Common myeloid progenitor, CD34-positive (primary cell): Measurements from ENCODE around the gene GABRR3.

Experiments
- CTCF ChIA-PET: fragments of 350-600 bp; sonication (Branson Sonifier 250); formaldehyde crosslinking; loops from one replicate; lab custom pipeline; 2021; ENCODE audit warnings: antibody characterized with exemption; lab: Charles Lee
- POLR2A ChIA-PET: fragments of 350-600 bp; sonication (Branson Sonifier 250); formaldehyde crosslinking; loops from one replicate; lab custom pipeline; 2021; ENCODE audit warnings: antibody characterized with exemption; lab: Charles Lee
- DNase-seq, 3 donors: peaks; one replicate each; pipeline versions ENCODE4 v3.0.0 to v3.0.0-alpha.2; 2013
- H3K27ac ChIP-seq, 2 experiments: 1 replicate in 1 of 2; 2 replicates in 1 of 2; pipeline ENCODE4 v1.7.0; 2013; ENCODE audit warnings: inconsistent platforms in 2 of 2, low read length in 2 of 2, mild to moderate bottlenecking in 2 of 2, low read depth in 1 of 2, moderate library complexity in 1 of 2; ENCODE audit not compliant: severe bottlenecking in 2 of 2, insufficient read depth in 1 of 2, poor library complexity in 1 of 2
- H3K27me3 ChIP-seq, 5 experiments: replicated peaks in 2 of 5; 1 replicate in 3 of 5; 2 replicates in 2 of 5; pipeline versions ENCODE4 v1.6.1 to v1.7.0; 2013; ENCODE audit warnings: low read length in 4 of 5, mild to moderate bottlenecking in 2 of 5, moderate library complexity in 2 of 5, inconsistent platforms in 1 of 5; ENCODE audit not compliant: insufficient read depth in 5 of 5, control insufficient read depth in 4 of 5
- H3K36me3 ChIP-seq, 4 experiments: 1 replicate in 2 of 4; 2 replicates in 2 of 4; pipeline versions ENCODE4 v1.6.1 to v1.7.0; 2013; ENCODE audit warnings: low read length in 3 of 4, control low read depth in 1 of 4, mild to moderate bottlenecking in 1 of 4; ENCODE audit not compliant: control insufficient read depth in 4 of 4, insufficient read depth in 4 of 4
- H3K4me1 ChIP-seq, 4 experiments: 1 replicate in 3 of 4; 2 replicates in 1 of 4; pipeline versions ENCODE4 v1.6.1 to v1.7.1; 2013; ENCODE audit warnings: low read length in 3 of 4, mild to moderate bottlenecking in 3 of 4, control low read depth in 1 of 4, inconsistent platforms in 1 of 4, moderate library complexity in 1 of 4; ENCODE audit not compliant: control insufficient read depth in 4 of 4, insufficient read depth in 4 of 4; ENCODE audit errors: control extremely low read depth in 1 of 4
- H3K4me3 ChIP-seq, 7 experiments: 1 replicate in 4 of 7; 2 replicates in 3 of 7; pipeline versions ENCODE4 v1.5.1 to v1.7.0; 2013; ENCODE audit warnings: mild to moderate bottlenecking in 7 of 7, low read length in 6 of 7, moderate library complexity in 6 of 7, inconsistent platforms in 2 of 7, low read depth in 2 of 7, control low read depth in 1 of 7; ENCODE audit not compliant: insufficient read depth in 4 of 7, control insufficient read depth in 1 of 7; ENCODE audit errors: extremely low read depth in 1 of 7
- H3K9me3 ChIP-seq, 5 experiments: 1 replicate in 4 of 5; 2 replicates in 1 of 5; pipeline versions ENCODE4 v1.6.1 to v1.7.1; 2013; ENCODE audit warnings: low read length in 4 of 5, mild to moderate bottlenecking in 2 of 5, inconsistent platforms in 1 of 5, low read depth in 1 of 5, moderate library complexity in 1 of 5; ENCODE audit not compliant: control insufficient read depth in 4 of 5, insufficient read depth in 2 of 5; ENCODE audit errors: control extremely low read depth in 1 of 5
- WGBS: methylation state at CpG from one replicate; pipeline ENCODE4 v1.1.5; 2013; ENCODE audit not compliant: insufficient coverage; 5-methylcytosine and 5-hydroxymethylcytosine counted together

The GABRR3 gene

DNA sequence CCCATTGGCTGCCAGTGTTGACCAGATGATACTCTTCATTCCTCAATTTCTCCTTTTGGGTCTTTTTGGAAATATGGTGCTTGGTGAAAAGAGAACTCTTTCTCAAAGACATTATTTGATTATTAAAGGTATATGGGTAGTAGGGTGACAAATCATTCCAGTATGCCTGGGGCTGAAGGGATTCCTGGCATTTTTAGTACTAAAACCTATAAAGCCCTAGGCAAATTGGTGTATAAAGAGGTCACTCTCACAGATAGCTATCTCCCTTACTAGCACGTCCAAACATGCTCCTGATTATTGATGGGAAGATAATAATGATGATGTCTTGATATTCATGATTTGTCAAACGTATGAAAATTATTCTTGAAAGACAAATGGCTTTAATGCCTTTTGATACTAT, 1.1 kb downstream of the GABRR3 start:
- whole genome bisulfite sequencing, result no CpG with 5 or more reads among the region's 2 CpGs
- DNase-seq, result no peak

GRCh38 chr3:98032904-98033303, 2.2 kb downstream of the GABRR3 start:
- Histone ChIP-seq H3K4me1 (peaks cover 0 to 14% (median 0%) of the 10 kb centered on the region in 4 experiments), H3K36me3 (no peaks in the 10 kb centered on the region), H3K4me3 (no peak overlapping the region), H3K27me3 (peaks cover 0 to 4% (median 0%) of the 10 kb centered on the region in 5 experiments), H3K9me3 (no peaks in the 10 kb centered on the region), H3K27ac (no peak overlapping the region)
- WGBS, result no CpG with 5 or more reads among the region's 1 CpG
- no peak for DNase-seq
- CTCF ChIA-PET, result interaction anchor here (1.2 kb wide), 1 partner anchor 12 kb away, joined by 4 read pairs; no protein-coding TSS in a partner anchor
- POLR2A ChIA-PET, result no interaction called here

More for the DNA sequence above, 1.1 kb downstream of the GABRR3 start:
- POLR2A ChIA-PET, result no interaction called here
- CTCF ChIA-PET, result interaction anchor here (0.8 to 1.2 kb wide), 2 partner anchors 9 to 13 kb away, joined by 3 to 4 read pairs; no protein-coding TSS in a partner anchor
- no peak overlapping the region for H3K4me3 ChIP-seq
- peaks cover 0 to 7% (median under 1%) of the 10 kb centered on the region in 4 experiments for H3K4me1 ChIP-seq
- no peaks in the 10 kb centered on the region for H3K36me3 ChIP-seq
- peaks cover 0 to 7% (median 0%) of the 10 kb centered on the region in 5 experiments for H3K27me3 ChIP-seq
- no peaks in the 10 kb centered on the region for H3K9me3 ChIP-seq
- no peak overlapping the region for H3K27ac ChIP-seq

DNA sequence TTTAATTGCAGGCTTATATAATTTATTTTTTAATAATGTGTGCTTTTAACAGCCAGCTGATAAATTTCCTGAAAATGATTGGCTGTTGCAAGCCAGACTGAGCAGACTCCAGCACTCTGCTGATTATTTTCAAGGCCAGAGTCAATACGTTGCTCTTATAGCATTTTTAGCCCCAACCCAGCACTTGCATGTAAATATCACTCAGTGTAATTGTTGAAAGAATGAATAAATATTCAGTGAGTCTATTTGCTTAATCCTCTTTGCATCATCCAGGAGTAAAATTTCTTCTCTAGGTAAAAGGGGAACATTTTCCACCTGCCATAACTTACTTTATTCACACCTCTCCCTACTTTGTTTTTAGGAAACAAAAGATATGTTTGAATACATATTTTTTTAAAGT, 2.9 kb downstream of the GABRR3 start:
- CTCF ChIA-PET, result no interaction called here
- no peaks in the 10 kb centered on the region for H3K36me3 ChIP-seq
- peaks cover 0 to 14% (median 0%) of the 10 kb centered on the region in 4 experiments for H3K4me1 ChIP-seq
- no peaks in the 10 kb centered on the region for H3K9me3 ChIP-seq
- H3K27me3 ChIP-seq, result no peaks in the 10 kb centered on the region
- no peak overlapping the region for H3K27ac ChIP-seq
- WGBS, result no CpG with 5 or more reads among the region's 1 CpG
- POLR2A ChIA-PET, result no interaction called here
- DNase-seq, result no peak
- no peak overlapping the region for H3K4me3 ChIP-seq

- Histone ChIP-seq H3K9me3 (no peaks in the 10 kb centered on the region), H3K27me3 (no peaks in the 10 kb centered on the region), H3K36me3 (no peaks in the 10 kb centered on the region), H3K4me1 (peaks cover 0 to 14% (median 0%) of the 10 kb centered on the region in 4 experiments), H3K27ac (no peak overlapping the region), H3K4me3 (no peak overlapping the region)
- WGBS, result no CpG with 5 or more reads among the region's 2 CpGs
- POLR2A ChIA-PET, result no interaction called here
- DNase-seq, result no peak
- CTCF ChIA-PET, result no interaction called here
Measured at GRCh38 chr3:98029083-98029482, 6.0 kb downstream of the GABRR3 start.

DNA sequence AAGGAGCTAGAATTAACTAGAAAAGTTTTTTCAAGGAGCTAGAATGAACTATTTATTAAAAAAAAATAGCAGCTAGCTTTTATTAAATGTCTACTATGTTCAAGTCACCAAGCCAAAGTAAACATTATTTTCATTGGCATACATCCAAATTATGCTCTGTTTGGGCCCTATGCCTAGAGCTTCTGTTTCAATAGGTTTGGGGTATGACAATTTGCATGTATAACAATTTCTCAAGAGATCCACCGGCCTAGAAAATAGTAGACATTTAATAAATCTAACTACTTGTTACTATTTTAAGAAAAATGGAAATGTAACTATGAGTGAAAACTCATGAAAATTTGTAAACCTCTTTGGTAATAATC, 8.0 kb downstream of the GABRR3 start:
- H3K36me3 ChIP-seq, result no peaks in the 10 kb centered on the region
- peaks cover 0 to 14% (median 0%) of the 10 kb centered on the region in 4 experiments for H3K4me1 ChIP-seq
- WGBS, result no CpG with 5 or more reads among the region's 1 CpG
- no peaks in the 10 kb centered on the region for H3K9me3 ChIP-seq
- no peak for DNase-seq
- POLR2A ChIA-PET, result no interaction called here
- H3K4me3 ChIP-seq, result no peak overlapping the region
- no peak overlapping the region for H3K27ac ChIP-seq
- H3K27me3 ChIP-seq, result no peaks in the 10 kb centered on the region
- CTCF ChIA-PET, result interaction anchor here (0.8 to 1.3 kb wide), 3 partner anchors 11 to 235 kb away, joined by 3 to 5 read pairs (median 4); no protein-coding TSS in a partner anchor

- Histone ChIP-seq H3K4me1 (peaks cover 0 to 14% (median 0%) of the 10 kb centered on the region in 4 experiments), H3K27ac (no peak overlapping the region), H3K4me3 (no peak overlapping the region), H3K27me3 (no peaks in the 10 kb centered on the region), H3K9me3 (no peaks in the 10 kb centered on the region), H3K36me3 (no peaks in the 10 kb centered on the region)
- ChIA-PET POLR2A (no interaction called here), CTCF (interaction anchor here (0.7 to 1.3 kb wide), 5 partner anchors 12 to 234 kb away, joined by 3 to 5 read pairs (median 3); no protein-coding TSS in a partner anchor)
- DNase-seq, result peak in 1 of 3 donors; percentile 7
- WGBS, result 95% methylated on average over 3 of the region's 5 CpGs
Measured at GRCh38 chr3:98026425-98027084, 8.6 kb downstream of the GABRR3 start.

- CTCF ChIA-PET, result interaction anchor here (0.8 to 5.4 kb wide), 3 partner anchors 217 to 233 kb away, joined by 3 to 60 read pairs (median 37); no protein-coding TSS in a partner anchor
Measured at GRCh38 chr3:98025392-98025945, 9.6 kb downstream of the GABRR3 start.

More at GRCh38 chr3:98025392-98025945, 9.6 kb downstream of the GABRR3 start:
- Histone ChIP-seq H3K4me3 (no peak overlapping the region), H3K27ac (no peak overlapping the region), H3K36me3 (no peaks in the 10 kb centered on the region), H3K4me1 (peaks cover 0 to 14% (median 0%) of the 10 kb centered on the region in 4 experiments), H3K9me3 (no peaks in the 10 kb centered on the region), H3K27me3 (no peaks in the 10 kb centered on the region)
- WGBS, result 100% methylated on average over 4 of the region's 4 CpGs
- POLR2A ChIA-PET, result no interaction called here
- DNase-seq, result no peak
